ENCODE measurements around the gene HOXA11.

DNA sequence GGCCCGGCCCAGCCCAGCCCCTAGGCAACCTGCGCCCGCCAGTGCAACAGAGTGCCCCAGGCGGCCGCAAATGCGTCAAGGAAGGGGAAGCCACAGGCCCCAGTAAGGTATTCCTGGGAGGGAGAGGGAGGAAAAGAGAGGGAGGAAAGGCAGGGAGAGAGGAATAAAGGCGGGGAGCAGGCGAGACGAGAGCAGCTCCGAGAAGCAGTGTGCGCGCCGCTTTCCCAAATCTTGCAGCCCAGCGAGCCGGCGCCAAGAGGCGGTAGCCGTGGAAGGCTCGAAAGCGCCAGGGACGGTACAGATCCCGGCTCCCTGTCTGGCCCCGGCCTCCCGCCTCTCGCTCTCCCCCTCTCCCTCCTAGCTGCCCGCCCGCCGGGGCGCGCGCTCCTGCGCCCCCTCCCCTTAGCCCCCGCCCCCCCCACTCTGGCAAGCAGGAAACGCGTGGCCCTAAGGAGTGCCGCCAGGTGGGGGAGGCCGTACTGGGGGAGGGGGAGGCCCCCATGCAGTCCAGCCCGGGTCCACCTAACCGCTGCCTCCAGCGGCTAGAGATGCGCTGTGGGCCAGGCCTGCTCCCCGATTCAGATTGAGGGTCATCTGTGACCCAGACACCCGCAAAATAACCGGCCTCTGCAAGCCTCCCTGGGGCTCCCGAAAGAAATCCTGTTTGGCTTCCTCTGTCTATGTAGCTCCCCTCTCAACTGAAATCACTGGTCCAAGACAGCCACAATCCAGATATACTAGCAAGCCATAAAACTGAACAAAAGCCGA, 15.2 kb downstream of the HOXA11 start:
- TF ChIP-seq, protein P1, sequence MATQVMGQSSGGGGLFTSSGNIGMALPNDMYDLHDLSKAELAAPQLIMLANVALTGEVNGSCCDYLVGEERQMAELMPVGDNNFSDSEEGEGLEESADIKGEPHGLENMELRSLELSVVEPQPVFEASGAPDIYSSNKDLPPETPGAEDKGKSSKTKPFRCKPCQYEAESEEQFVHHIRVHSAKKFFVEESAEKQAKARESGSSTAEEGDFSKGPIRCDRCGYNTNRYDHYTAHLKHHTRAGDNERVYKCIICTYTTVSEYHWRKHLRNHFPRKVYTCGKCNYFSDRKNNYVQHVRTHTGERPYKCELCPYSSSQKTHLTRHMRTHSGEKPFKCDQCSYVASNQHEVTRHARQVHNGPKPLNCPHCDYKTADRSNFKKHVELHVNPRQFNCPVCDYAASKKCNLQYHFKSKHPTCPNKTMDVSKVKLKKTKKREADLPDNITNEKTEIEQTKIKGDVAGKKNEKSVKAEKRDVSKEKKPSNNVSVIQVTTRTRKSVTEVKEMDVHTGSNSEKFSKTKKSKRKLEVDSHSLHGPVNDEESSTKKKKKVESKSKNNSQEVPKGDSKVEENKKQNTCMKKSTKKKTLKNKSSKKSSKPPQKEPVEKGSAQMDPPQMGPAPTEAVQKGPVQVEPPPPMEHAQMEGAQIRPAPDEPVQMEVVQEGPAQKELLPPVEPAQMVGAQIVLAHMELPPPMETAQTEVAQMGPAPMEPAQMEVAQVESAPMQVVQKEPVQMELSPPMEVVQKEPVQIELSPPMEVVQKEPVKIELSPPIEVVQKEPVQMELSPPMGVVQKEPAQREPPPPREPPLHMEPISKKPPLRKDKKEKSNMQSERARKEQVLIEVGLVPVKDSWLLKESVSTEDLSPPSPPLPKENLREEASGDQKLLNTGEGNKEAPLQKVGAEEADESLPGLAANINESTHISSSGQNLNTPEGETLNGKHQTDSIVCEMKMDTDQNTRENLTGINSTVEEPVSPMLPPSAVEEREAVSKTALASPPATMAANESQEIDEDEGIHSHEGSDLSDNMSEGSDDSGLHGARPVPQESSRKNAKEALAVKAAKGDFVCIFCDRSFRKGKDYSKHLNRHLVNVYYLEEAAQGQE (IDR thresholded peaks at IDR 0.05) = no peak
- TF ChIP-seq, protein P2, sequence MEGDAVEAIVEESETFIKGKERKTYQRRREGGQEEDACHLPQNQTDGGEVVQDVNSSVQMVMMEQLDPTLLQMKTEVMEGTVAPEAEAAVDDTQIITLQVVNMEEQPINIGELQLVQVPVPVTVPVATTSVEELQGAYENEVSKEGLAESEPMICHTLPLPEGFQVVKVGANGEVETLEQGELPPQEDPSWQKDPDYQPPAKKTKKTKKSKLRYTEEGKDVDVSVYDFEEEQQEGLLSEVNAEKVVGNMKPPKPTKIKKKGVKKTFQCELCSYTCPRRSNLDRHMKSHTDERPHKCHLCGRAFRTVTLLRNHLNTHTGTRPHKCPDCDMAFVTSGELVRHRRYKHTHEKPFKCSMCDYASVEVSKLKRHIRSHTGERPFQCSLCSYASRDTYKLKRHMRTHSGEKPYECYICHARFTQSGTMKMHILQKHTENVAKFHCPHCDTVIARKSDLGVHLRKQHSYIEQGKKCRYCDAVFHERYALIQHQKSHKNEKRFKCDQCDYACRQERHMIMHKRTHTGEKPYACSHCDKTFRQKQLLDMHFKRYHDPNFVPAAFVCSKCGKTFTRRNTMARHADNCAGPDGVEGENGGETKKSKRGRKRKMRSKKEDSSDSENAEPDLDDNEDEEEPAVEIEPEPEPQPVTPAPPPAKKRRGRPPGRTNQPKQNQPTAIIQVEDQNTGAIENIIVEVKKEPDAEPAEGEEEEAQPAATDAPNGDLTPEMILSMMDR (IDR thresholded peaks at IDR 0.05; ENCODE audit: low read depth, low read length, missing input control) = no peak
- TF ChIP-seq YY1 (IDR thresholded peaks at IDR 0.05) (no peak), ZBTB33 (IDR thresholded peaks at IDR 0.05) (no peak), TAF1 (conservative IDR thresholded peaks at IDR 0.05) (no peak), RAD21 (IDR thresholded peaks at IDR 0.05) (no peak), JUND (IDR thresholded peaks at IDR 0.05) (no peak)
